DMS 273 treated with DMSO at 0.1 percent for 48 hours (cell line): ENCODE data around the gene LHX4.

ENCODE experiments used
- DNase-seq: peaks from one replicate; lab custom pipeline; 2025; lab: John Stamatoyannopoulos, UW

LHX4 gene

DNA sequence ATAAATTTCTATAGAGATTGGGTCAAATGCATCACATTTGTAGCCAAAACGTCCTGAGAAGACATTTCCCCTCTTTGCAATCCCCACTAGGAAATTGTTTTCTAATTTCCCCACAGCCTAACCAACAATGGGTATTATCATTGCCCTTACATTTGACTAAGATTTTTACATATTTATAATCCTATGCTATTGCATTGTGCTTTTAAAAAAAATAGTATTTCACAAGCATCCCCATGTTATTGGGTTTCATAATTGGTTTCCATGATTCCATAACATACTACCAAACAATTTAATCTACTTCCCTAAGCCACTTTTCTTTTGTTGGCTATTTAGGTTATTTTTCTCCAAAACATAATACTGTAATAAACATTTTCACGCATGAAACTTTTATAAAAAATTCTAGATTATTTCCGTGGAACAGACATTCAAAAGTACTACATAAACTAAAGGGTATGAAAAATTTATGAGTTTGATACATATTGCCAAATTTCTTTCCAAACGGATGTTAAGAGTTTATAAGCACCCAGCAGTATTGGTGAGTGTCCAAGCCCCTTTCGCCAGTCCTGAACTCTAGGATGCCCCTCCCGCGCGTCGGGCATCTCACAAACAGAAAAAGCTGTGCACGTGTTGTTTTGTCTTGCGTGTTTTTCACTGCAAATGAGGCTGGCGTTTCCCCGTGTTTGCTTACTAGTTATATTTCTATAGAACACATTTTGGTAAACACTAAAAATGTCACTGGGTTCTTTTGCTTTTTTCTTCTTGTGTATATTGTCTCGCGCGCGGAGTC, 2.0 kb upstream of the LHX4 start:
- no peak for DNase-seq

DNA sequence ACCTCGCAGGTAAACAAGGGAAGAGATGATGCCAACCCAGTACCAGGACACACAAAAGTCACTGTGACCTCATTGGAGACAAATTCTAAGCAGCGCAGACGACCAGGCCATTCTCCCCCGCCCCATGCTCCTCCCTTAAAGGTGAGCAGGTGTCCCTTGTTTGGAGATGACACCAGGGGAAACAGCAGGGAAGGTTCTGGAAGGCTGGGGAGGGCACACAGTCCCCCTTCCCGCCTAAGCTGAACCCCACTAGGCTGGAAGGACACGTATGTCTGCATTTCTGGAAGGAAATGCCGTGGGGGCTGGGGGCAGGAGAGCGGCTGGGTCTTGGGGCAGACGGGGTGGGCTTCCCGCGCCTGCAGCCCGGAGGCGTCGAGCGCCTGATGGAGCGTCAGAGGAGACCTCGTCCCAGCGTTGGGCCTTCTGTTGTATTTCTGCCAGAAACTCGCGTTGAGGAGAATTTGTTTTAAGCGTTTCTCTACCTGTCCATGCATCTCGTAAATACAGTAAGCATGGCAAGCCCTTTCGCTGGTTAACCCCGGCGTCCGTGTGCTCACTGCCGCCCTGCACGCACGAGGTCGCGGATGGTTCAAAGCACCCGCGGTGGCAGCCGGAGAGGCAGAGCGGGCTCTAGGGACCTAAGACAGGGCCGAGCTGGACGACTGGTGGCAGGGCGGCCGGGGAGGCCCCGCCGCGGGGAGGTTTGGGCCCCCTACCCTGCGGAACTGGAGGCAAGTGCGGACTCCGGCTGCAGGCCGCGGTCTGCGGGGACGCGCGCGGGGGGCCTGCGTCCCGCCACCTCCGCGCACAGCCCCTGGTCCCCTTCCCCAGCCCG, 1.2 kb upstream of the LHX4 start:
- DNase-seq: no peak

DNA sequence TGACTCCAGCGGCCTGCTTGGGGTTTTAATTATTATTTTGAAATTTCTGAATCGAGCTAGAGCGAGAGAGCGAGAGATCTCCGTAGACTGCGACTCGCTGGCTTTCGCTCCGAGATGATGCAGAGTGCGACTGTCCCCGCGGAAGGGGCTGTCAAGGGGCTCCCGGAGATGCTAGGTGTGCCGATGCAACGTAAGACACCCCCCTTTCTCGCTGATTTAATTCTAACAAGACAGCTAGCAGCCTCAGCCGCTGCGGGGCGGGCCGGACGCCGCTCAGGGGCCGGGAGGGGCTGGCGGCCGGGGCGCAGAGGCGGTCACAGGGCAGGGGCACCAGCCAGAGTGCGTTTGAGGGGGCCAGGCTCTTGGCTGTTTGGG, 339 bp downstream of the LHX4 start:
- DNase-seq: no peak

- DNase-seq: no peak
Observed at GRCh38 chr1:180230791-180231505, 884 bp downstream of the LHX4 start.

GRCh38 chr1:180231506-180231921, 1.4 kb downstream of the LHX4 start:
- no peak for DNase-seq

GRCh38 chr1:180231936-180232335, 1.9 kb downstream of the LHX4 start:
- no peak for DNase-seq

DNA sequence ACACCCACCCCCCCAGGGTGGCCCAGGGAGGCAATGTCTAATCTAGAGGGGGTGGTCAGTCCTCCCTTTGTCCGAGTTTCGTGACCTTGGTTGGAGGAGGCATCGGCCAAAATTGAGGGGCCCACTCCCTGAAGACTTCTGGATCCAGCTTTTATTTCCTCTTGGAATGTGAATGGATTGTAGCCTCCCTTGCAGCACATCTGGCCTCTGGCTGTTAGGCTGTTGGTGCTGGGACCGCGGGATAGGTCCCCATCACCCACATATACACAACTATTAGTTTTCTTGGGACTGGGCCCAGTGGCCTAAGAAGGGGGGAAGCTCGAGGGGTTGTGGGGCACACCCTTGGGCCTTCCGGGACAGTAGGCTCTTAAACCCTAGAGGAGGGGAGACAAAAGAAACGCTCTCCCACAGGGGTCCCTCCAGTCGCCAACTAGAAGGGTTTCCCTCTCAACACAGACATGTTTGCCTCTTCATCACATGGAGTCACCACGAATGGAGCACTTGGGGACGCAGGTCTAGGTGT, 2.5 kb downstream of the LHX4 start:
- no peak for DNase-seq

DNA sequence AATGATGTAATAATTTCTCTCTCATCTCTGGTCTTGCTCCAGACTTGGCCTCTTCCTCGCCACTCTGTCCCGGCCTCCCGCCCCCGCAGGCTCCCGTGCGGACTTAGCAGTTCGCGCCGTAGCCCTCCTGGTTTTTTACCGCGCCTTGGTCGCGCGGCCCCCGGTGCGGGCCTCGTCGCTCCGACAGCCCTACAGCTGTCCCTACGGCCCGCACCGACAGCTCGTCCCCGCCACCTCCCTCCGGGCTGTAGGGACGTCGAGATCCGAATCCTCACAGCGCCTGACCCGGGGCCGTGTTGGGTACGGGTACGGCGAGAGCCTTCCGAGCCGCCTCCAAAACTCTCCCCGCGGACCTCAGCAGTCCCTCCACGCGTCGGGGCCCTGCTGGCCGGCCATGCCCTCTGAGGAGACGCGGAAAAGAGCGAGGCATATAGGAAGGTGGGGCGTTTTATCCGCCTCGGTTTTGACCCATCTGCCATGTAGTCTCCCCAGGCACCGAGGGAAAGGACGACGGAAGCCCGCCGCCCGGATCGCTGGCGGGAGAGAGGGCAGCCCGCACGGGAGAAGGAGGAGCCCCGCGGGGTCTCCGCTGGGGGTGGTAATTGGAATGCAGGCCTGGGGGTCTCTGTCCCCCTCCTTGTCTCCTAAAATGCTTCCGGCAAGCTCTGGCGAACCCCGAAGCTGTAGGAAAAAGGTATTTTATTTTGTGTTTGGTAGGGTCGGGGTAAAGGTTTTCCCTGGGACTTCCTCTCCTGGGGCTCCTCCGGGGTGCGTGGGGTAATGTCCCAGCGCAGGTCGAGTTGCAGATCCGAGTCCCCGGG, 3.3 kb downstream of the LHX4 start:
- DNase-seq: no peak

GRCh38 chr1:180234369-180235076, 4.5 kb downstream of the LHX4 start:
- no peak for DNase-seq

GRCh38 chr1:180235077-180235501, 5.0 kb downstream of the LHX4 start:
- no peak for DNase-seq

DNA sequence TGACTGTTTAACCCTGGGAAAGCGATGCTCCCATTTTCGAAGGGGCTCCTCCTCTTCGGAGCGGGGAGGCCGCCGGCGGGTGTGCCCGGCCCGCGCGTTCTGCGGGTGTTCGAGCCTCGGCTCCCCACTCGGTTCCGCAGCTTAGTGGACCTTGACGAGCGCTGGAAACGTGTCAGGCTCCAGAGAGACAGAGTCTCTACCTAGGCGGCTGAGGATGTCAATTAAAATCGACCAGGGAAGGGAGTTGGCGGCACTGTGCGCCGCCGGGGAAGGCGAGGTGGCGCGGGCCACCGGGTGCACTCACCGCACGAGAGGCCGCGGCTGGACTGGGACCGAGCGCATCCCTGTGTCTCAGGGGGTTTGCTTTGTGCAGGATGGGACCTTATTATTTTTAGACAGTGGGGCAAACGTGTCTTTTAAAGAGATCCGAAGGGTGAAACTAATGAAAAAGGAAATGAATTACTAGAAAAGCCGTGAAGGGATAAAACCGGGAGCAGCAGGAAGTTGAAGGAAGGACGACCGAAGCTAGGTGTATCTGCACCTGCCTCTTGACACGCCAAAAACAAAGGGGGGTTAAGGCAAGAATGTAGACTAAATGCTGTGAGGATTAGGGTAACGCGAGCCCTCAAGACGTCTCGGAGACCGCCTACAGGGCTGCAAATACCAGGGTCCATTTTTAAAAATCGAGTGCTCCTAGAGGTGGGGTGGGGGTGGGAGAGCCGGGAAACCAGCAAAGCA, 5.6 kb downstream of the LHX4 start:
- no peak for DNase-seq

- DNase-seq: no peak
Observed at GRCh38 chr1:180236698-180237509, 6.8 kb downstream of the LHX4 start.

- DNase-seq: no peak
Observed at GRCh38 chr1:180237869-180238476, 7.9 kb downstream of the LHX4 start.

GRCh38 chr1:180238675-180239074, 8.6 kb downstream of the LHX4 start:
- no peak for DNase-seq

GRCh38 chr1:180239145-180240096, 9.4 kb downstream of the LHX4 start:
- DNase-seq: no peak

DNA sequence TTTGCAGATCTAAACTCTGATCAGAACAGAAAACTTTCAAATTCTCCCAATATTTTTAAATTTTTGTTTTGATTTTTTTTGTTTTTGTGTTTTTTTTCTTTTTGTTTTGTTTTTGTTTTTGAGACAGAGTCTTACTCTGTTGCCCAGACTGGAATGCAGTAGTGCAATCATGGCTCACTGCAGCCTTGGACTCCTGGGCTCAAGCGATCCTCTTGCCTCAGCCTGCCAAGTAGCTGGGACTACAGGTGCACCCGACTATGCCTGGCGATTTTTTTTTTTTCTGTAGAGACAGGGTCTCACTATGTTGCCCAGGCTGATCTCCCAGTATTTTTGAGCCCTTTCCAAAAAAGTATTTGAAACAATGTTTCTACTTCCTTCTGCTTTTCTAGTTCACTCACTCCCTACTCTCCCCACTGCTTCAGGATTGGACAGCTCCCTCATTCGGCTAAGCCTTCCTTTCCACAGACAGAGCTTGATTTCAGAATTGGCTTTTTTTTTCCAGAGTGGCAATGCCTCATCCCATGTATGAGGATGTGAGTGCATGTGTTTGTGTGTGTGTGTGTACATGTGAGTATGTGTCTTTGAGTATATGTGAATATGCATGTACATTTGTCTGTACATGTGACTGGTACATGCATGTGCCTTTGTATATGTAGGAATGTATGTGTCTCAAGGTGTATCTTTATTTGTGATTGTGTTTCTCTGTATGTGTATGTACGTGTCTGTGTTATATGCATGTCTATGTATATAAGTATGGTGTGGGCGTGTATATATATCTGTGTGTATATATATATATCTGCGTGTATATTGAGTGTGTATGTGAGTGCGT, 11.9 kb downstream of the LHX4 start:
- DNase-seq: no peak
